ENCODE measurements around the gene ZNF277.

ZNF277 gene

DNA sequence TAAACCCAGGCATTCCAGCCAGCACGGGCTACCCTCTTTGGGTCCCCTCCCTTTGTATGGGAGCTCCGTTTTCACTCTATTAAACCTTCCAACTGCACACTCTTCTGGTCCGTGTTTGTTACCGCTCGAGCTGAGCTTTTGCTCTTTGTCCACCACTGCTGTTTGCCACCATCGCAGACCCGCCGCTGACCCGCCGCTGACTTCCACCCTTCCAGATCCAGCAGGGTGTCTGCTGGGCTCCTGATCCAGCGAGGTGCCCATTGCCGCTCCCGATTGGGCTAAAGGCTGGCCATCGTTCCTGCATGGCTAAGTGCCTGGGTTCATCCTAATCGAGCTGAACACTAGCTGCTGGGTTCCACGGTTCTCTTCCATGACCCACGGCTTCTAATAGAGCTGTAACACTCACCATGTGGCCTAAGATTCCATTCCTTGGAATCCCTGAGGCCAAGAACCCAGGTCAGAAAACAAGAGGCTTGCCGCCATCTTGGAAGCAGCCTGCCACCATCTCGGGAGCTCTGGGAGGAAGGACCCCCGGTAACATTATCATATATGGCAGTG is 14.5 kb downstream of the ZNF277 start:
- H4K20me1 ChIP-seq = peaks cover 0 to 34% (median 4%) of the 10 kb centered on the region in 11 experiments; a peak in 9 of 22 replicates
- no peak overlapping the region for H3K9ac ChIP-seq
- TF ChIP-seq Cebpa-rat (IDR thresholded peaks at IDR 0.05) = no peak
- H3K4me1 ChIP-seq = 0 out of 20 replicates have a peak, but pooled peaks cover 0 to 8% (median 0%) of the 10 kb centered on the region in 10 experiments
- no peak overlapping the region for H3K4me2 ChIP-seq
- H3K27ac ChIP-seq = no peak overlapping the region
- H3K9me3 ChIP-seq (replicated peaks in 1 of 11) = peaks cover 21 to 47% (median 43%) of the 10 kb centered on the region in 11 experiments; a peak in 21 of 22 replicates
- H3K4me3 ChIP-seq = no peak overlapping the region
- no peaks in the 10 kb centered on the region for H3K27me3 ChIP-seq
- H3K36me3 ChIP-seq = peaks cover 13 to 41% (median 25%) of the 10 kb centered on the region in 11 experiments; a peak in 21 of 22 replicates

- H3K4me3 ChIP-seq = no peak overlapping the region
- no peak overlapping the region for H3K27ac ChIP-seq
- H3K27me3 ChIP-seq = no peaks in the 10 kb centered on the region
- H4K20me1 ChIP-seq = peaks cover 0 to 22% (median 0%) of the 10 kb centered on the region in 11 experiments; a peak in 5 of 22 replicates
- H3K4me2 ChIP-seq = no peak overlapping the region
- TF ChIP-seq Cebpa-rat (IDR thresholded peaks at IDR 0.05) = no peak
- peaks cover 13 to 34% (median 25%) of the 10 kb centered on the region in 11 experiments; a peak in 21 of 22 replicates for H3K36me3 ChIP-seq
- H3K9me3 ChIP-seq (replicated peaks in 1 of 11) = peaks cover 21 to 47% (median 43%) of the 10 kb centered on the region in 11 experiments; a peak in 21 of 22 replicates
- no peak overlapping the region for H3K9ac ChIP-seq
- H3K4me1 ChIP-seq = no peaks in the 10 kb centered on the region
These were observed 16.8 kb downstream of the ZNF277 start for GRCh38 chr7:112223310-112223709.

DNA sequence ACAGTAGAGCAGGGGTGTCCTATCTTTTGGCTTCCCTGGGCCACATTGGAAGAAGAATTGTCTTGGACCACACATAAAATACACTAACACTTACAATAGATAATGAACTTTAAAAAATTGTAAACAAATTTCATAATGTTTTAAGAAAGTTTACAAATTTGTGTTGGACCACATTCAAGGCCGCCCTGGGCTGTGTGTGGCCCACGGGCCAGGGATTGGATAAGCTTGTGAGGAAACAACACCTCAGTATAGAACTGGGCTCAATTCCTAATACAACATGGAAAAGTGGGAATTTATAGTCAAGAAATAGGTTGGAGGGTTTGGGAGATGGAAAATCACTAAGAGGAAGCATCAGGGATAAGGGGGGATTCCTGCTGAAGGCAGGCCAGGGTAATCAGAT is 17.7 kb downstream of the ZNF277 start:
- no peaks in the 10 kb centered on the region for H3K27me3 ChIP-seq
- peaks cover 21 to 47% (median 43%) of the 10 kb centered on the region in 11 experiments; a peak in 21 of 22 replicates for H3K9me3 ChIP-seq (replicated peaks in 1 of 11)
- no peak overlapping the region for H3K4me2 ChIP-seq
- TF ChIP-seq Cebpa-rat (IDR thresholded peaks at IDR 0.05) = no peak
- H3K4me1 ChIP-seq = no peaks in the 10 kb centered on the region
- peaks cover 13 to 33% (median 25%) of the 10 kb centered on the region in 11 experiments; a peak in 21 of 22 replicates for H3K36me3 ChIP-seq
- H3K27ac ChIP-seq = no peak overlapping the region
- no peak overlapping the region for H3K4me3 ChIP-seq
- peaks cover 0 to 28% (median 0%) of the 10 kb centered on the region in 11 experiments; a peak in 6 of 22 replicates for H4K20me1 ChIP-seq
- H3K9ac ChIP-seq = no peak overlapping the region

DNA sequence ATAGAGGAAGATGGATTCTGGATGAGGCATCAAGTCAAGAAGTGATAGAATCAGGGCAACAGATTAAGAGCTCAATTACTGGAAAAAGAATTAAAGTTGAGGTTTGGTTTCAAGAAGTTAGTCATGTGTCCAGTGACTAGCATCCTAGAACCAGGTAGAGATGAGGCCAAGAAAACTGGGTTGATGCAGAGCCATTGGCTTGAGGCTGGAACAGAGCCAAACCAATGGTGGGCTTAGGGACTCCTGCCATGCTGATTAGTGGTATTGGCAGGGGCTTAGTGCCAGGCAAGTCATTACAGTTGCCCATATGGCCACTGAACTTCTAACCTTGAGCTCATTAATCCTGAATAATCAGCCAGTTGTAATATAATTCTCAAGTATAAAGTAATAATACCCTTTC is 18.5 kb downstream of the ZNF277 start:
- Histone ChIP-seq H3K27ac (no peak overlapping the region), H3K9ac (no peak overlapping the region), H3K4me2 (no peak overlapping the region), H3K36me3 (peaks cover 11 to 33% (median 24%) of the 10 kb centered on the region in 11 experiments; a peak in 21 of 22 replicates), H3K4me1 (no peaks in the 10 kb centered on the region), H4K20me1 (peaks cover 0 to 31% (median 7%) of the 10 kb centered on the region in 11 experiments; a peak in 10 of 22 replicates), H3K4me3 (no peak overlapping the region), H3K27me3 (no peaks in the 10 kb centered on the region), H3K9me3 (replicated peaks in 1 of 11) (peaks cover 15 to 40% (median 36%) of the 10 kb centered on the region in 11 experiments; a peak in 21 of 22 replicates)
- no peak for TF ChIP-seq Cebpa-rat (IDR thresholded peaks at IDR 0.05)

GRCh38 chr7:112226701-112227276 is 20.3 kb downstream of the ZNF277 start:
- H3K4me3 ChIP-seq = no peak overlapping the region
- H3K4me1 ChIP-seq = no peaks in the 10 kb centered on the region
- H3K27me3 ChIP-seq = no peaks in the 10 kb centered on the region
- peaks cover 7 to 18% (median 11%) of the 10 kb centered on the region in 11 experiments; a peak in 17 of 22 replicates for H3K36me3 ChIP-seq
- H3K9ac ChIP-seq = no peak overlapping the region
- H3K9me3 ChIP-seq (replicated peaks in 1 of 11) = peaks cover 6 to 26% (median 20%) of the 10 kb centered on the region in 11 experiments; a peak in 20 of 22 replicates
- no peak overlapping the region for H3K27ac ChIP-seq
- peaks cover 0 to 32% (median 9%) of the 10 kb centered on the region in 11 experiments; a peak in 10 of 22 replicates for H4K20me1 ChIP-seq
- H3K4me2 ChIP-seq = no peak overlapping the region
- TF ChIP-seq Cebpa-rat (IDR thresholded peaks at IDR 0.05) = no peak

GRCh38 chr7:112228632-112229031 is 22.1 kb downstream of the ZNF277 start:
- no peak overlapping the region for H3K4me3 ChIP-seq
- no peaks in the 10 kb centered on the region for H3K27me3 ChIP-seq
- peaks cover 0 to 8% (median 3%) of the 10 kb centered on the region in 11 experiments; a peak in 9 of 22 replicates for H3K9me3 ChIP-seq (replicated peaks in 1 of 11)
- H3K4me2 ChIP-seq = no peak overlapping the region
- TF ChIP-seq Cebpa-rat (IDR thresholded peaks at IDR 0.05) = no peak
- H3K4me1 ChIP-seq = no peaks in the 10 kb centered on the region
- H3K9ac ChIP-seq = no peak overlapping the region
- H3K27ac ChIP-seq = no peak overlapping the region
- H3K36me3 ChIP-seq = peaks cover 0 to 8% (median 0%) of the 10 kb centered on the region in 11 experiments; a peak in 8 of 22 replicates
- peaks cover 0 to 44% (median 7%) of the 10 kb centered on the region in 11 experiments; a peak in 10 of 22 replicates for H4K20me1 ChIP-seq

GRCh38 chr7:112232212-112232978 is 25.9 kb downstream of the ZNF277 start:
- Histone ChIP-seq H3K9ac (no peak overlapping the region), H3K36me3 (peaks cover 0 to 11% (median 0%) of the 10 kb centered on the region in 11 experiments; a peak in 5 of 22 replicates), H3K4me2 (no peak overlapping the region), H3K27ac (no peak overlapping the region), H4K20me1 (peaks cover 0 to 27% (median 7%) of the 10 kb centered on the region in 11 experiments; a peak in 10 of 22 replicates), H3K27me3 (no peaks in the 10 kb centered on the region), H3K4me3 (no peak overlapping the region), H3K4me1 (no peaks in the 10 kb centered on the region), H3K9me3 (replicated peaks in 1 of 11) (peaks cover 6 to 16% (median 10%) of the 10 kb centered on the region in 11 experiments; a peak in 16 of 22 replicates)
- TF ChIP-seq Cebpa-rat (IDR thresholded peaks at IDR 0.05) = no peak

DNA sequence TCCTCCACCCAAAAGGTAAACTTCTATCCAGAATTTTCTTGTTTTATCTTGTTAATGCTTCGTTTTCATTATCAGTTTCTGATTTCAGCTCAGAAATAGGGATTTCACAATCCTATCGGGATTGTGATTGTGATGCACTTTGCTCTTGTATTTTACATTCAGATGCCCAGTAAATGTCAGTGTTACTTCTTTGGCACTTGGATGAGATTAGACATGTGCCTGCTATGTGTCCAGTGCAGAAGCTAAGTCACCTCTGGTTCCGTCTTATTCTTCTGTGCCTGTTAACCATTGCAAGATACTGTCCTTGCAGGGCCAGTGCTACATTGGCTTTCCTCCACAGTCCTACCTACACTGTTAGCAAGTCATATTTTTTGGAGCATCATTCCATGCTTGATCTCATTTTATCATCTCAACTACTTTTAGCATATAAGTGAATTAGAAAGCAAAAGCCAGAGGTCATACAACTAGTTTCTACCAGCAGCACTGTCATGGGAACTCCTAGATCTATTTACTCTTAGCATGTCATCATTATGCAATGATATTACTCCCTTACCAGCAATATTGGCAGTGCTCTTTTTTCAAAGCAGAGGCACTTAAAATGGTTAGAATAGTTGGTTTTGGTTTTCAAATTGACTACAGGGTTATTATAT is 26.7 kb downstream of the ZNF277 start:
- Histone ChIP-seq H3K9me3 (replicated peaks in 1 of 11) (peaks cover 7 to 18% (median 13%) of the 10 kb centered on the region in 11 experiments; a peak in 16 of 22 replicates), H3K27ac (no peak overlapping the region), H4K20me1 (peaks cover 0 to 27% (median 7%) of the 10 kb centered on the region in 11 experiments; a peak in 10 of 22 replicates), H3K27me3 (no peaks in the 10 kb centered on the region), H3K4me3 (no peak overlapping the region), H3K4me1 (no peaks in the 10 kb centered on the region), H3K36me3 (peaks cover 0 to 12% (median under 1%) of the 10 kb centered on the region in 11 experiments; a peak in 7 of 22 replicates), H3K4me2 (no peak overlapping the region), H3K9ac (no peak overlapping the region)
- TF ChIP-seq Cebpa-rat (IDR thresholded peaks at IDR 0.05) = no peak

All from BLaER1 treated with 17β-estradiol and CSF1 and Interleukin-3, amounts not matched to agents 10 nM and 100 nM (cell line).